IPS-NIHi11 (cell line): ENCODE measurements around the gene DAZAP2.

Experiments used
- DNase-seq: peaks from one replicate; pipeline ENCODE4 v3.0.0; 2012; ENCODE audit warnings: mixed read lengths, low spot score

Gene DAZAP2

GRCh38 chr12:51238510-51239334 is at the start of gene DAZAP2:
DAZAP2 (plus strand) TSS chr12:51238826; CDS start chr12:51238908, 82 bp downstream.
- DNase-seq: peak; percentile 98

GRCh38 chr12:51189790-51190355 is 48.8 kb upstream of the DAZAP2 start:
- no peak for DNase-seq

- DNase-seq: no peak
Measured at GRCh38 chr12:51190820-51191219, 47.8 kb upstream of the DAZAP2 start.

GRCh38 chr12:51191516-51192283 is 46.9 kb upstream of the DAZAP2 start:
- no peak for DNase-seq

GRCh38 chr12:51192284-51192671 is 46.3 kb upstream of the DAZAP2 start:
- no peak for DNase-seq

GRCh38 chr12:51195841-51196240 is 42.8 kb upstream of the DAZAP2 start:
- DNase-seq: no peak

- no peak for DNase-seq
Measured at GRCh38 chr12:51196547-51196946, 42.1 kb upstream of the DAZAP2 start.

GRCh38 chr12:51197736-51198567 is 40.7 kb upstream of the DAZAP2 start:
- no peak for DNase-seq

- DNase-seq: no peak
Measured at GRCh38 chr12:51198568-51199365, 39.9 kb upstream of the DAZAP2 start.

GRCh38 chr12:51199366-51199945 is 39.2 kb upstream of the DAZAP2 start:
- DNase-seq: no peak

GRCh38 chr12:51200156-51200555 is 38.5 kb upstream of the DAZAP2 start:
- DNase-seq: no peak

- DNase-seq: no peak
Measured at GRCh38 chr12:51200806-51201205, 37.8 kb upstream of the DAZAP2 start.

GRCh38 chr12:51202718-51203117 is 35.9 kb upstream of the DAZAP2 start:
- no peak for DNase-seq

- DNase-seq: no peak
Measured at GRCh38 chr12:51205350-51205749, 33.3 kb upstream of the DAZAP2 start.

GRCh38 chr12:51208016-51208660 is 30.5 kb upstream of the DAZAP2 start:
- no peak for DNase-seq

- DNase-seq: no peak
Measured at GRCh38 chr12:51209259-51209658, 29.4 kb upstream of the DAZAP2 start.

GRCh38 chr12:51210690-51211395 is 27.8 kb upstream of the DAZAP2 start:
- DNase-seq: no peak

GRCh38 chr12:51214895-51215294 is 23.7 kb upstream of the DAZAP2 start:
- DNase-seq: no peak

- no peak for DNase-seq
Measured at GRCh38 chr12:51216642-51217041, 22.0 kb upstream of the DAZAP2 start.
